ENCODE measurements around the gene VAMP3.

DNA sequence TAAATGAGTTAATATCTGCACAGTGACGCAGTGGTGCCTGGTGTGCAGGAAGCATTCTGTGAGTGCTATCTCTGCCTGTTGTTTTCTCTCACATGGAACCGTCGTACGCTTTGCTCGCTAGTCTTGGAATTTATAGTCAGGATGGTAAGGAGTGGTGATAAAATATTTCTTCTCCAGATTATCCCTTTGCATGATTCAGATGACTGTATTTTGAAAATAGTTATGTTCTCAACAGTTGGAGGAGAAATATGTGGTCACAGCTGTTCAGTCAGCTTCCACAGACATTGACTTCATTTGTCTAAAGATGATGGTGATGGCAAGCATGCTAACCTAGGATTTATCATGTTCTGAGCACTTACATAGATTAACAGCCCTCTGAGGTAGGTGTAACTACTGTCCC lies 41.3 kb upstream of the VAMP3 start:
- TF ChIP-seq EZH2 (IDR thresholded peaks at IDR 0.05; ENCODE audit: low read length): no peak
- TF ChIP-seq, protein P1, sequence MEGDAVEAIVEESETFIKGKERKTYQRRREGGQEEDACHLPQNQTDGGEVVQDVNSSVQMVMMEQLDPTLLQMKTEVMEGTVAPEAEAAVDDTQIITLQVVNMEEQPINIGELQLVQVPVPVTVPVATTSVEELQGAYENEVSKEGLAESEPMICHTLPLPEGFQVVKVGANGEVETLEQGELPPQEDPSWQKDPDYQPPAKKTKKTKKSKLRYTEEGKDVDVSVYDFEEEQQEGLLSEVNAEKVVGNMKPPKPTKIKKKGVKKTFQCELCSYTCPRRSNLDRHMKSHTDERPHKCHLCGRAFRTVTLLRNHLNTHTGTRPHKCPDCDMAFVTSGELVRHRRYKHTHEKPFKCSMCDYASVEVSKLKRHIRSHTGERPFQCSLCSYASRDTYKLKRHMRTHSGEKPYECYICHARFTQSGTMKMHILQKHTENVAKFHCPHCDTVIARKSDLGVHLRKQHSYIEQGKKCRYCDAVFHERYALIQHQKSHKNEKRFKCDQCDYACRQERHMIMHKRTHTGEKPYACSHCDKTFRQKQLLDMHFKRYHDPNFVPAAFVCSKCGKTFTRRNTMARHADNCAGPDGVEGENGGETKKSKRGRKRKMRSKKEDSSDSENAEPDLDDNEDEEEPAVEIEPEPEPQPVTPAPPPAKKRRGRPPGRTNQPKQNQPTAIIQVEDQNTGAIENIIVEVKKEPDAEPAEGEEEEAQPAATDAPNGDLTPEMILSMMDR (optimal IDR thresholded peaks at IDR 0.05 in 1 of 3, IDR thresholded peaks at IDR 0.05 in 1 of 3, conservative IDR thresholded peaks at IDR 0.05 in 1 of 3; ENCODE audit: extremely low read depth in 1 of 3, insufficient read depth in 2 of 3, low read length in 3 of 3): no peak
